Keratinocyte (primary cell): ENCODE results near the gene RAB35. TPM values are rescaled to one million over a fixed set of nuclear protein-coding genes. Genes with fewer than 3 reads are reported as not detected.

ENCODE experiments used
- DNase-seq: peaks from one replicate; pipeline ENCODE4 v3.0.0-alpha.2; 2011; ENCODE audit warnings: low read depth, missing footprints, low spot score
- FAIRE-seq: peaks from 2 replicates; lab custom pipeline; 2011; peaks lifted over from hg19 to GRCh38; lab: Jason Lieb, UNC
- H2AFZ ChIP-seq: 2 replicates; pipeline ENCODE4 v1.6.0; 2012; ENCODE audit warnings: low read length, control low read depth, inconsistent platforms; ENCODE audit not compliant: control insufficient read depth
- H3K27ac ChIP-seq: 2 replicates; pipeline ENCODE4 v1.5.1; 2011; ENCODE audit warnings: low read length; ENCODE audit not compliant: control insufficient read depth, insufficient read depth
- H3K27me3 ChIP-seq: 3 replicates; pipeline ENCODE4 v1.6.0; 2011; ENCODE audit warnings: low read length; ENCODE audit not compliant: control insufficient read depth, insufficient read depth; ENCODE audit errors: extremely low read depth
- H3K36me3 ChIP-seq, 2 experiments: 2 replicates in 1 of 2; 3 replicates in 1 of 2; pipeline ENCODE4 v1.5.1; 2011; ENCODE audit warnings: low read length in 2 of 2, mild to moderate bottlenecking in 1 of 2; ENCODE audit not compliant: control insufficient read depth in 2 of 2, insufficient read depth in 2 of 2; ENCODE audit errors: extremely low read depth in 1 of 2
- H3K4me1 ChIP-seq: 3 replicates; pipeline ENCODE4 v1.5.1; 2011; ENCODE audit warnings: low read length; ENCODE audit not compliant: control insufficient read depth, insufficient read depth; ENCODE audit errors: extremely low read depth
- H3K4me2 ChIP-seq: 3 replicates; pipeline ENCODE4 v1.6.0; 2011; ENCODE audit warnings: low read depth, low read length; ENCODE audit not compliant: control insufficient read depth, insufficient read depth; ENCODE audit errors: extremely low read depth
- H3K4me3 ChIP-seq, 3 experiments: fragments of 200-600 bp in 1 of 3; sonication (generic) in 1 of 3; 2 replicates in 2 of 3; 3 replicates in 1 of 3; pipeline ENCODE4 v1.5.1; 2011 to 2016; ENCODE audit warnings: low read length in 3 of 3, mild to moderate bottlenecking in 3 of 3, control low read depth in 2 of 3, inconsistent platforms in 1 of 3, low read depth in 1 of 3, mixed read lengths in 1 of 3, mixed run types in 1 of 3, moderate library complexity in 1 of 3; ENCODE audit not compliant: control insufficient read depth in 2 of 3, insufficient read depth in 2 of 3; ENCODE audit errors: extremely low read depth in 1 of 3
- H3K79me2 ChIP-seq: 2 replicates; pipeline ENCODE4 v1.6.0; 2012; ENCODE audit warnings: low read length; ENCODE audit not compliant: control insufficient read depth, insufficient read depth
- H3K9ac ChIP-seq: 3 replicates; pipeline ENCODE4 v1.6.0; 2011; ENCODE audit warnings: low read length; ENCODE audit not compliant: control insufficient read depth, insufficient read depth; ENCODE audit errors: extremely low read depth
- H3K9me1 ChIP-seq: 3 replicates; pipeline ENCODE4 v1.6.0; 2011; ENCODE audit warnings: low read length; ENCODE audit not compliant: control insufficient read depth, insufficient read depth; ENCODE audit errors: extremely low read depth
- H3K9me3 ChIP-seq: 2 replicates; pipeline ENCODE4 v1.5.1; 2012; ENCODE audit warnings: low read depth, low read length; ENCODE audit not compliant: control insufficient read depth
- H4K20me1 ChIP-seq: 3 replicates; pipeline ENCODE4 v1.6.0; 2011; ENCODE audit warnings: low read length; ENCODE audit not compliant: control insufficient read depth, insufficient read depth; ENCODE audit errors: extremely low read depth
- CTCF ChIP-seq, 3 experiments: IDR thresholded peaks in 1 of 3; conservative IDR thresholded peaks in 1 of 3; optimal IDR thresholded peaks in 1 of 3; 2 replicates in 2 of 3; 3 replicates in 1 of 3; pipeline versions ENCODE3 to v1.5.1; 2011; ENCODE audit warnings: low read length in 3 of 3, mild to moderate bottlenecking in 3 of 3, moderate library complexity in 2 of 3, control low read depth in 1 of 3, inconsistent platforms in 1 of 3; ENCODE audit not compliant: insufficient read depth in 2 of 3; ENCODE audit errors: extremely low read depth in 1 of 3
- EZH2 ChIP-seq: IDR thresholded peaks from one replicate; pipeline ENCODE4 v1.6.1; 2012; ENCODE audit warnings: inconsistent platforms, mild to moderate bottlenecking, low read length, moderate library complexity
- dilution Hi-C: fragments of 300-500 bp; cut with MboI; formaldehyde crosslinking; loops from one replicate; pipeline ENCODE4 v1.7.0; 2020; ENCODE audit warnings: low sequenced_read_pairs; ENCODE audit not compliant: extremely low pct_ligation_motif_present
- polyA plus RNA-seq, 5 experiments: library from polyadenylated mRNA; depleted of rRNA in 3 of 5; stranded (reverse) in 3 of 5; stranded (forward) in 1 of 5; unstranded in 1 of 5; fragments of >200 nt; gene quantifications; 1 replicate in 1 of 5; 2 replicates in 3 of 5; 3 replicates in 1 of 5; pipeline versions ENCODE4 v1.2.1 to v1.2.3, GENCODE V29; 2011 to 2012; ENCODE audit warnings: missing spikeins in 2 of 5, low read depth in 1 of 5, low replicate concordance in 1 of 5

RAB35 gene
- polyA plus RNA-seq, 1 donor (not counting 4 experiments of a cell fraction or from before 2014, with no cell fraction given): 68.4 TPM

GRCh38 chr12:120106151-120106550 lies 10.4 kb downstream of the RAB35 start:
- no peak for DNase-seq
- Histone ChIP-seq H2AFZ (no peak overlapping the region), H3K79me2 (peaks cover 87% of the 10 kb centered on the region), H3K27me3 (no peaks in the 10 kb centered on the region), H3K4me3 (no peak overlapping the region), H3K9ac (no peak overlapping the region), H4K20me1 (peaks cover 26% of the 10 kb centered on the region), H3K9me1 (peaks cover 2% of the 10 kb centered on the region), H3K27ac (no peak overlapping the region), H3K4me1 (peaks cover 22% of the 10 kb centered on the region), H3K4me2 (no peak overlapping the region), H3K36me3 (peaks cover 19 to 26% of the 10 kb centered on the region in 2 experiments), H3K9me3 (no peaks in the 10 kb centered on the region)
- no peak for FAIRE-seq
- TF ChIP-seq CTCF (optimal IDR thresholded peaks at IDR 0.05 in 1 of 3, IDR thresholded peaks at IDR 0.05 in 1 of 3, conservative IDR thresholded peaks at IDR 0.05 in 1 of 3; ENCODE audit: extremely low read depth in 1 of 3, insufficient read depth in 2 of 3, low read length in 3 of 3) (no peak), EZH2 (no peak)
- dilution Hi-C loops: no loop called here

GRCh38 chr12:120103371-120103770 lies 13.2 kb downstream of the RAB35 start:
- Histone ChIP-seq H3K9ac (no peak overlapping the region), H2AFZ (no peak overlapping the region), H3K79me2 (peaks cover 82% of the 10 kb centered on the region), H3K27me3 (no peaks in the 10 kb centered on the region), H3K4me1 (peaks cover 26% of the 10 kb centered on the region), H4K20me1 (peaks cover 33% of the 10 kb centered on the region), H3K4me2 (no peak overlapping the region), H3K9me3 (no peaks in the 10 kb centered on the region), H3K9me1 (peaks cover 2% of the 10 kb centered on the region), H3K27ac (no peak overlapping the region), H3K4me3 (no peak overlapping the region), H3K36me3 (peaks cover 26 to 43% of the 10 kb centered on the region in 2 experiments)
- FAIRE-seq (no peak), DNase-seq (no peak)
- dilution Hi-C loops: no loop called here
- TF ChIP-seq EZH2 (no peak), CTCF (optimal IDR thresholded peaks at IDR 0.05 in 1 of 3, IDR thresholded peaks at IDR 0.05 in 1 of 3, conservative IDR thresholded peaks at IDR 0.05 in 1 of 3; ENCODE audit: extremely low read depth in 1 of 3, insufficient read depth in 2 of 3, low read length in 3 of 3) (no peak)
